ENCODE measurements around the gene AP1B1.

The AP1B1 gene

GRCh38 chr22:29298641-29299040 lies 89.7 kb downstream of the AP1B1 start:
- DNase-seq, result no peak

- no peak for DNase-seq
Measured at GRCh38 chr22:29292379-29292778, 96.0 kb downstream of the AP1B1 start.

- no peak for DNase-seq
Measured at GRCh38 chr22:29291215-29291614, 97.2 kb downstream of the AP1B1 start.

GRCh38 chr22:29290061-29290460 lies 98.3 kb downstream of the AP1B1 start:
- no peak for DNase-seq

GRCh38 chr22:29288837-29289236 lies 99.5 kb downstream of the AP1B1 start:
- no peak for DNase-seq

GRCh38 chr22:29284196-29284595 lies 104.2 kb downstream of the AP1B1 start:
- DNase-seq, result no peak

- DNase-seq, result no peak
Measured at GRCh38 chr22:29277927-29278326, 110.4 kb downstream of the AP1B1 start.
